GM12864 (cell line): ENCODE measurements around the gene HIF3A.

ENCODE experiments used
- DNase-seq: peaks from one replicate; pipeline ENCODE4 v3.0.0-alpha.2; 2011; ENCODE audit warnings: low read depth
- H3K4me3 ChIP-seq: 2 replicates; pipeline ENCODE4 v1.5.1; 2011; ENCODE audit warnings: mild to moderate bottlenecking, low read depth, low read length, control low read depth
- TF ChIP-seq, protein P1 (sequence below): IDR thresholded peaks from 2 replicates; pipeline ENCODE4 v1.5.1; 2011; ENCODE audit warnings: low read depth, mild to moderate bottlenecking, moderate library complexity, low read length, control low read depth, inconsistent platforms; ENCODE audit errors: missing control alignments

HIF3A gene

DNA sequence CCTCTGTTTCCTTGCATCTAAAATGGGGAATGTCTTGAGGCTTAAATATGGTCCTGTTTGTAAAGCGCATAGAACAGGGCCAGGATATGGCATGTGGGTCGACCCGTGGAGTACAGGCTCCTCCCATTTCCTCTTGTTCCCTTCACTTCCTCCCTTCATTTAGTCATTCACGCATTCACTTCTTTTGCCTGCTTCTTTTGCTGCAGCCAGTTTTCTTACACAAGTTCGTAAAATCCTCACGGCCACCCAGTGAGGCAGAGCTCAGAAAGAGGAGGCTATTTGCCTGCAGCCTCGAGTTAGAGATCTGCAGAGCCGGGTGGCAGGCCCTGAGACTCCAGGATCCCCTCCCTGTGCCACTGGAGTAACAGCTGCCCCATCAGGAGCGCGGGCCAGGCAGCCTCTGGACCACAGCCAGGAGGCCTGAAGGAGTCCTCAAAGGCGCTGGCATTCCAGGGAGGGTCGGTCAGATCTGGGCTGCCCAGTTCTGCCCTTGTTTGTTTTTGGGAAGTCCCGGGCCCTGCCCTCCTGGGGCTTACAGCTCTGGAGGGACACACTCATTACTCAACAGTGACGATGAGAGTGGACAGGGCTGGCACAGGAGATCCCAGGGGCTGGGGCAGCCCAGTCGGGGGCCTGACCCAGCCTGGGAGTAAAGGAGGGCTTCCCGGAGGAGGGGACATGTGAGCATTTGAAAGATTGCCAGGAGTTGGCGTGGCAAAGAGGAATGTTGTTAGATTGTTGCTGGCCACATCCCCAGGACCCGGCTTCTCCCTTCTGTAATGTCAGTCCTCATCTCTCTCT lies 54.6 kb downstream of the HIF3A start:
- no peak for DNase-seq
- H3K4me3 ChIP-seq, result peak overlapping the region; percentile 26
- TF ChIP-seq, protein P1, sequence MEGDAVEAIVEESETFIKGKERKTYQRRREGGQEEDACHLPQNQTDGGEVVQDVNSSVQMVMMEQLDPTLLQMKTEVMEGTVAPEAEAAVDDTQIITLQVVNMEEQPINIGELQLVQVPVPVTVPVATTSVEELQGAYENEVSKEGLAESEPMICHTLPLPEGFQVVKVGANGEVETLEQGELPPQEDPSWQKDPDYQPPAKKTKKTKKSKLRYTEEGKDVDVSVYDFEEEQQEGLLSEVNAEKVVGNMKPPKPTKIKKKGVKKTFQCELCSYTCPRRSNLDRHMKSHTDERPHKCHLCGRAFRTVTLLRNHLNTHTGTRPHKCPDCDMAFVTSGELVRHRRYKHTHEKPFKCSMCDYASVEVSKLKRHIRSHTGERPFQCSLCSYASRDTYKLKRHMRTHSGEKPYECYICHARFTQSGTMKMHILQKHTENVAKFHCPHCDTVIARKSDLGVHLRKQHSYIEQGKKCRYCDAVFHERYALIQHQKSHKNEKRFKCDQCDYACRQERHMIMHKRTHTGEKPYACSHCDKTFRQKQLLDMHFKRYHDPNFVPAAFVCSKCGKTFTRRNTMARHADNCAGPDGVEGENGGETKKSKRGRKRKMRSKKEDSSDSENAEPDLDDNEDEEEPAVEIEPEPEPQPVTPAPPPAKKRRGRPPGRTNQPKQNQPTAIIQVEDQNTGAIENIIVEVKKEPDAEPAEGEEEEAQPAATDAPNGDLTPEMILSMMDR, result no peak

DNA sequence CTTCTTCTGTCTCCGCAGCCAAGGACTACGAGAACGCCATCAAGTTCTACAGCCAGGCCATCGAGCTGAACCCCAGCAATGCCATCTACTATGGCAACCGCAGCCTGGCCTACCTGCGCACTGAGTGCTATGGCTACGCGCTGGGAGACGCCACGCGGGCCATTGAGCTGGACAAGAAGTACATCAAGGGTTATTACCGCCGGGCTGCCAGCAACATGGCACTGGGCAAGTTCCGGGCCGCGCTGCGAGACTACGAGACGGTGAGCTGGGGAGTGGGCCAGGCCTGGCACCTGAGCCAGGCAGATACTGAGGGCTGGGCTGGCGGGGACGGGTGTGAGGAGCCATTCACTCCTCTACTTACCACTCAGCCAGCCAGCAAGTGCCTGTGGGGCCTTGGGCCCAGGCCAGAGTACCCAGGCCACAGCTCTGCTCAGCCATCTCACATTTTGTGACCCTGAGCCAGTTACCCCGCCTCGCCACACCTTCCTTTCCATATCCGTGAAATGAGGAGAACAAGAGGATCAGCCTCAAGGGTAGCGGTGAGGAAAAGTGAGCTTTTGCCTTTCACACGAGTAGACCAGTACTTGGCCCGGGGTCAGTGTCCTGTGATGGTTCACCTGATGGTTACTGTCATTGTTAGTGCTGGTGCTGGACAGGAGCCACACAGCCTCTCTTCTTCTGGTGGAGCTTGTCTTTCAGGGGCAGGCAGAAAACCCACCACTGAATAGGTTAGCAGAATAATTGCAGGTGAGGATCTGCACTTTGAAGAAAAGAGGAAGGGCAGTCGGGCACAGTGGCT lies 57.1 kb downstream of the HIF3A start:
- TF ChIP-seq, protein P1, result no peak
- DNase-seq, result no peak
- H3K4me3 ChIP-seq, result no peak overlapping the region

DNA sequence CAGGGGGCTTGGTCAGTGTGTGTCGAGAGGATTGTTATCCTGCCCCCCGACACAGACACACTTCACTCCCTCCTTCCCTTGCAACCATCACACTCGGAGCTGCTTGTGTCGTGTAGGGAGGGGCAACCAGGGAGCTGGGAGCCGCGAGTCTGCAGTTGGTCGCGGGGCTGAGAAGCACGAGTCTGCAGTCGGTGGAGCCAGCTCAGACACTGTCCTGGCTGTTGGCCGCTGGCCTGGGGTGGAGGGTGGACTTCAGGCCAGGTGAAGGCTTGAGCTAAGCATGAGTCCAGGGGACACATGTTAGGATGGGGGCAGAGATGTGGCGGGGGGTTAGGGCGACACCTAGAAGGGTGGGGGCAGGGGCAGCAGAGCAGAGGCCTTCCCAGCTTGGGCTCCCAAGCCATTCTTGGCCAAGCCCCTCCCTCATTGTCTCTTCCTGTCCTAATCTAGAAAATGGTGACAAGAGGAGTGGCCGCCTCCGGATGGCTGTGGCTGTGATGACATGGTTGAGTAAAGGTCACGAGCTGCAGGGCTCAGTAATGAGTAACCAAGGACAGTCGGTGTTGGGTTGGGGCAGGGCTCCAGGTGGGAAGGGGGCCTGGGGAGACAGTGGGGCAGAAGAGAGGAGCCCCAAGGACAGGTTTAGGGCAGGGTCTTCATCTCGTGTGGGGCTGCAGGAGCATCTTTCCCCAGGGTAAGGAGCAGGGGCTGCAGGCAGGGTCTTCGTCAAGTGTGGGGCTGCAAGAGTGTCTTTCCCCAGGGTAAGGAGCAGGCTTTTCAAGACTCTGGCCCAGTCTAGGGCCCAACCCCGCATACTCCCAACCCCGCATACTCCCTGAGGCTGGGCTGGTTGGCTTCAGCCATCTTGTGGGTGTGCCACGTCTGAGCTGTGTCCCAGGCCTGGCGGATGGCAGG lies 58.6 kb downstream of the HIF3A start:
- no peak for DNase-seq
- H3K4me3 ChIP-seq, result no peak overlapping the region
- TF ChIP-seq, protein P1, result no peak

DNA sequence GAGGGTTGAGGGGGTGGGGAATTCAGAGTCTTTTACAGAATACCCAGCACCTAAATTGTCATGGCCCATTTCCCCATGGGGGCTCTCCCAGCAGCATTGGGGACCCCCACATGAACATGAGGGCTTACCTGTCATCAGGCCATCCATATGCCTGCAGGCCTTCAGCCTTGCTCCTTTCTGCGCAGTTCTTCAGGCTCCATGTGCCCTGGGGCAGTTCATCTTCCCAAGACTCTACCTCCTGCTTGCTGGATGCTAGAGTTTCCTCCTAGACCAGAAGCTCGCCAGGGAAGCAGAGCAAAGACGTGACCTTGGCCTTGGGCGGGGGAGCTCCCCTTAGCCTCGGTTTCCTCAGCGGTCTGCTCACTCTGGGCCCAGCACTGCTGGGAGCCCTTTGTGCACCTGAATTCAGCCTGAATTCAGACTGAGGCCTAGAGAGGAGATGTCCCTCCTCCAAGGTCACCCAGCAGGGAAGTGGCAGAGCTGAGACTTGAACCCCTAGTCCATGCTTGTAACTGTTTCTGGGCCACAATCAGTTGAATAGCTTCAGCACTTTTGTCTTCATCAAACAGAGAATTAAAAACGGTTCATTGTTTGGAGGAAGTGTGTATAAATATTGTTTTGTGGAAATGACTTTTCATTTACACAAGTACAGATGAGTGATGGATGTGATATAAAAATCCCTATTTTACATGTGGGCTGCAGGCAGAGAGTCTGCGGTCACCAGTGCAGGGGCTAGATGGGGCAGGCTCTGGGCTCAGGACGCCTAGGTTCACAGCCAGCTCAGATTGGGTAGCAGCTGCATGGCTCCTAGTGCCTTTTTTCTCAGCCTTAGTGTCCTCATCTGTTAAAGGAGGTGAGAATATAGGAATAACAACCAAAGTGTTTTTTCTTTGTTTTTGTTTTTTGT lies 59.6 kb downstream of the HIF3A start:
- TF ChIP-seq, protein P1, result no peak
- DNase-seq, result no peak
- H3K4me3 ChIP-seq, result no peak overlapping the region

DNA sequence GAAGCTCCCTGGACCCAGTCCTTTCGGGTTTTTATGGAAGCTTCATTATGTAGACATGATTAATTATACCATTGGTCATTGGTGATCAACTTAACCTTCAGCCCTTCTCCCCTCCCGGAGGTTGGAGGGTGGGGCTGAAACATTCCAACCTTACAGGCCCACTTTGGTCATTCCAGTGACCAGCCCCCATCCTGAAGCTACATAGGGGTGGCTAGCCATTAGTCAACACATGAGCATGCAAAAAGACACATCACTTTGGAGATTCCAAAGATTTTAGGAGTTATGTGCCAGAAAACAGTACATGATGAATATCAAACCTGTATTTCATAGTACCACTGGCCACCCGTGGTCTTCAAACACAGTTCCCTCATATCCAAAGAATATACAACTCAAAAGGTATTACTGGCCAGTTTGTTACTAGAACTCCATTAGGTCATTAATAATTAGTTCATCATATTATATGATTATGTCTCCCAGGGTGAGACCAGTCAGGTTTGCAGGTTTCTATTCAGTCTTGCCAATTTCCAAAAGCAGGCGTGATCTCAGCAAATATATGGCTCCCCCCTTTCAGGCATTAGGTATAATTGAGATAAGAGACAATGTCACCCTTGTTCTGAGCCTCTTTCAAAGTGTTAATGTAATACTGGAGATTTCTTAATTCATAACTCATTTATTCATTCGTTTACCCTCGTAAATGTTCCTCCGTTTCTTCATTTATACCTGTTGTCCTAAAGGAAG lies 61.2 kb downstream of the HIF3A start:
- TF ChIP-seq, protein P1, result no peak
- H3K4me3 ChIP-seq, result no peak overlapping the region
- DNase-seq, result no peak
